Neural cell (in vitro differentiated cells): Measurements from ENCODE around the gene CTU1. TPM values are rescaled to one million over a fixed set of nuclear protein-coding genes. Genes with fewer than 3 reads are reported as not detected.

Source experiments
- H2AFZ ChIP-seq: fragments of 200-600, 300-800 bp; sonication (generic), shearing (Covaris generic); 2 replicates; pipeline ENCODE4 v1.6.0; 2014; ENCODE audit warnings: low read depth, mild to moderate bottlenecking, antibody characterized with exemption, low read length, moderate library complexity
- H3F3A ChIP-seq: fragments of 200-600 bp; shearing (Covaris generic); 2 replicates; pipeline ENCODE4 v1.6.1; 2016; ENCODE audit warnings: mild to moderate bottlenecking, moderate library complexity, mixed read lengths, antibody characterized with exemption, low read length; ENCODE audit not compliant: insufficient read depth, poor library complexity, severe bottlenecking
- H3K27ac ChIP-seq: fragments of 200-600, 300-800 bp; sonication (generic), shearing (Covaris generic); 2 replicates; pipeline ENCODE4 v1.5.1; 2014; ENCODE audit warnings: mild to moderate bottlenecking, low read length, moderate library complexity
- H3K27me3 ChIP-seq: fragments of 300-800, 200-600 bp; sonication (generic), shearing (Covaris generic); 2 replicates; pipeline ENCODE4 v1.6.0; 2014; ENCODE audit warnings: mild to moderate bottlenecking, low read depth, low read length, moderate library complexity; ENCODE audit not compliant: insufficient read depth
- H3K36me3 ChIP-seq: fragments of 300-800, 200-600 bp; sonication (generic), shearing (Covaris generic); 2 replicates; pipeline ENCODE4 v1.5.1; 2014; ENCODE audit warnings: mild to moderate bottlenecking, antibody characterized with exemption, low read length, moderate library complexity; ENCODE audit not compliant: insufficient read depth
- H3K4me2 ChIP-seq: fragments of 300-800, 200-600 bp; sonication (generic), shearing (Covaris generic); 2 replicates; pipeline ENCODE4 v1.6.0; 2014; ENCODE audit warnings: mild to moderate bottlenecking, low read length
- H3K4me3 ChIP-seq: fragments of 300-800, 200-600 bp; sonication (generic), shearing (Covaris generic); 2 replicates; pipeline ENCODE4 v1.5.1; 2014; ENCODE audit warnings: mild to moderate bottlenecking, low read length, moderate library complexity
- H3K79me2 ChIP-seq: fragments of 200-600 bp; shearing (Covaris generic); replicated peaks from 2 replicates; pipeline ENCODE4 v1.6.0; 2014; ENCODE audit warnings: mild to moderate bottlenecking, low read length, moderate library complexity; ENCODE audit not compliant: insufficient read depth
- H3K9ac ChIP-seq: fragments of 300-800, 200-600 bp; sonication (generic), shearing (Covaris generic); 2 replicates; pipeline ENCODE4 v1.6.1; 2016; ENCODE audit warnings: mild to moderate bottlenecking, low read length, mixed read lengths
- H3K9me2 ChIP-seq: fragments of 200-600 bp; shearing (Covaris generic); 2 replicates; pipeline ENCODE4 v1.6.1; 2016; ENCODE audit warnings: mild to moderate bottlenecking, low read length, mixed read lengths; ENCODE audit not compliant: insufficient read depth
- H3K9me3 ChIP-seq: fragments of 200-600, 300-800 bp; sonication (generic), shearing (Covaris generic); 2 replicates; pipeline ENCODE4 v1.6.1; 2016; ENCODE audit warnings: mild to moderate bottlenecking, mixed run types, low read length, moderate library complexity, mixed read lengths
- H4K20me1 ChIP-seq: fragments of 200-600 bp; shearing (Covaris generic); 2 replicates; pipeline ENCODE4 v1.6.1; 2016; ENCODE audit warnings: mild to moderate bottlenecking, mixed run types; ENCODE audit not compliant: insufficient read depth
- CTCF ChIP-seq: fragments of 450-650 bp; IDR thresholded peaks from 2 replicates; pipeline ENCODE4 v1.5.1; 2014; ENCODE audit warnings: antibody characterized with exemption, mild to moderate bottlenecking, moderate library complexity; ENCODE audit not compliant: poor library complexity, severe bottlenecking
- EP300 ChIP-seq: fragments of 450-650 bp; conservative IDR thresholded peaks from 2 replicates; pipeline ENCODE4 v1.6.1; 2014; ENCODE audit warnings: antibody characterized with exemption, mild to moderate bottlenecking, moderate library complexity; ENCODE audit not compliant: poor library complexity, severe bottlenecking
- EZH2 ChIP-seq: fragments of 200-600, 300-800 bp; shearing (Covaris generic), sonication (generic); IDR thresholded peaks from 2 replicates; pipeline ENCODE4 v1.6.1; 2014; ENCODE audit warnings: antibody characterized with exemption, low read length, borderline replicate concordance, mild to moderate bottlenecking; ENCODE audit not compliant: insufficient read depth, poor library complexity, severe bottlenecking
- MXI1 ChIP-seq: fragments of 450-650 bp; conservative IDR thresholded peaks from 2 replicates; pipeline ENCODE4 v1.6.1; 2014; ENCODE audit warnings: antibody characterized with exemption, mild to moderate bottlenecking; ENCODE audit not compliant: poor library complexity, severe bottlenecking
- RAD21 ChIP-seq: fragments of 450-650 bp; conservative IDR thresholded peaks from 2 replicates; pipeline ENCODE4 v1.6.1; 2014; ENCODE audit warnings: antibody characterized with exemption, mild to moderate bottlenecking, moderate library complexity
- SMC3 ChIP-seq: fragments of 450-650 bp; conservative IDR thresholded peaks from 2 replicates; pipeline ENCODE4 v1.6.1; 2014; ENCODE audit warnings: antibody characterized with exemption, mild to moderate bottlenecking, moderate library complexity; ENCODE audit not compliant: poor library complexity
- TAF1 ChIP-seq: IDR thresholded peaks from 2 replicates; pipeline ENCODE4 v1.6.1; 2012; ENCODE audit warnings: low read depth
- polyA plus RNA-seq: library from polyadenylated mRNA; depleted of rRNA; stranded (reverse); fragments of >200 nt; gene quantifications from 2 replicates; pipeline ENCODE4 v1.2.3, GENCODE V29; 2014
- TF ChIP-seq, protein P1 (sequence below): IDR thresholded peaks from 2 replicates; pipeline ENCODE4 v1.6.1; 2012; ENCODE audit warnings: borderline replicate concordance

The CTU1 gene
- polyA plus RNA-seq, 1 donor from 2014 or later, result 12.6 TPM

DNA sequence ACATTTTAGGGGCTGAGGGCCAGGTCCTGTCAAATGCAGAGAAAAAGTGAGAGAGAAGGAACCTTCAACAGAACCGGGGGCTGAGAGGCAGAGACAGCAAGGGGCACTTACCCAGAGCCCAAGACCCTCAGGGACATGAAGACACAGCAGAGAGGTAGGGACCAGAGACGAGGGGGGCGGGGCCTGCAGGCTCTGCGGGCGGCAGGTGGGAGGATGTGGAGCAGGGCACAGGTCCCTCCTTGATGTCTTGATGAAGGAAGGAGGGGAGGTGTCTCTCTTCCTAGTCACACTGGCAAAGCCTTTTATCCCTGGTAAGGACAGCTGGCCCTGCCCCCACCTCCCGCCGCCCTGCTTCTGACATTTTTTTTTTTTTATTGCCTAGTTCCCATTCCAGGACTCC is 25.6 kb downstream of the CTU1 start, which contains the start of gene KLK14:
TSS of gene KLK14 (minus strand) at position 277 of the 400 bp plus-strand sequence. CDS start at position 4, 273 bp downstream.
- Histone ChIP-seq H3F3A (no peaks in the 10 kb centered on the region), H3K9ac (no peak within 1 kb of the TSS), H3K4me3 (no peak within 1 kb of the TSS), H3K27ac (no peak within 1 kb of the TSS), H3K27me3 (no peaks in the 10 kb centered on the region), H4K20me1 (no peaks in the 10 kb centered on the region), H3K79me2 (no peaks in the 10 kb centered on the region), H3K9me2 (no peaks in the 10 kb centered on the region), H2AFZ (no peak within 1 kb of the TSS), H3K4me2 (no peak within 1 kb of the TSS), H3K36me3 (no peaks in the 10 kb centered on the region), H3K9me3 (no peaks in the 10 kb centered on the region)
- TF ChIP-seq, protein P1, sequence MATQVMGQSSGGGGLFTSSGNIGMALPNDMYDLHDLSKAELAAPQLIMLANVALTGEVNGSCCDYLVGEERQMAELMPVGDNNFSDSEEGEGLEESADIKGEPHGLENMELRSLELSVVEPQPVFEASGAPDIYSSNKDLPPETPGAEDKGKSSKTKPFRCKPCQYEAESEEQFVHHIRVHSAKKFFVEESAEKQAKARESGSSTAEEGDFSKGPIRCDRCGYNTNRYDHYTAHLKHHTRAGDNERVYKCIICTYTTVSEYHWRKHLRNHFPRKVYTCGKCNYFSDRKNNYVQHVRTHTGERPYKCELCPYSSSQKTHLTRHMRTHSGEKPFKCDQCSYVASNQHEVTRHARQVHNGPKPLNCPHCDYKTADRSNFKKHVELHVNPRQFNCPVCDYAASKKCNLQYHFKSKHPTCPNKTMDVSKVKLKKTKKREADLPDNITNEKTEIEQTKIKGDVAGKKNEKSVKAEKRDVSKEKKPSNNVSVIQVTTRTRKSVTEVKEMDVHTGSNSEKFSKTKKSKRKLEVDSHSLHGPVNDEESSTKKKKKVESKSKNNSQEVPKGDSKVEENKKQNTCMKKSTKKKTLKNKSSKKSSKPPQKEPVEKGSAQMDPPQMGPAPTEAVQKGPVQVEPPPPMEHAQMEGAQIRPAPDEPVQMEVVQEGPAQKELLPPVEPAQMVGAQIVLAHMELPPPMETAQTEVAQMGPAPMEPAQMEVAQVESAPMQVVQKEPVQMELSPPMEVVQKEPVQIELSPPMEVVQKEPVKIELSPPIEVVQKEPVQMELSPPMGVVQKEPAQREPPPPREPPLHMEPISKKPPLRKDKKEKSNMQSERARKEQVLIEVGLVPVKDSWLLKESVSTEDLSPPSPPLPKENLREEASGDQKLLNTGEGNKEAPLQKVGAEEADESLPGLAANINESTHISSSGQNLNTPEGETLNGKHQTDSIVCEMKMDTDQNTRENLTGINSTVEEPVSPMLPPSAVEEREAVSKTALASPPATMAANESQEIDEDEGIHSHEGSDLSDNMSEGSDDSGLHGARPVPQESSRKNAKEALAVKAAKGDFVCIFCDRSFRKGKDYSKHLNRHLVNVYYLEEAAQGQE, result no peak
- no peak for TF ChIP-seq EZH2

- H3K9me3 ChIP-seq, result no peaks in the 10 kb centered on the region
- no peak overlapping the region for H3K27ac ChIP-seq
- H3K27me3 ChIP-seq, result no peaks in the 10 kb centered on the region
- H3K79me2 ChIP-seq, result no peaks in the 10 kb centered on the region
- no peak overlapping the region for H2AFZ ChIP-seq
- no peak overlapping the region for H3K9ac ChIP-seq
- no peaks in the 10 kb centered on the region for H3K36me3 ChIP-seq
- H3K4me3 ChIP-seq, result no peak overlapping the region
- no peaks in the 10 kb centered on the region for H3F3A ChIP-seq
- H3K4me2 ChIP-seq, result no peak overlapping the region
- TF ChIP-seq EZH2 (no peak), RAD21 (no peak), TAF1 (no peak), CTCF (no peak), EP300 (no peak), SMC3 (no peak), MXI1 (no peak)
- TF ChIP-seq, protein P1, result no peak
- H3K9me2 ChIP-seq, result no peaks in the 10 kb centered on the region
- H4K20me1 ChIP-seq, result no peaks in the 10 kb centered on the region
Measured at GRCh38 chr19:51081476-51081875, 26.7 kb downstream of the CTU1 start.
